Right lobe of liver (tissue), 4 donors: ENCODE measurements around the gene ANKS1B.
"Not testable (repeated sequence)": the region's sequence is repeated elsewhere in the genome, so short reads cannot be mapped to it uniquely, and the experiment has no call there.

Experiments
- POLR2A ChIP-seq: fragments of 450-650 bp; IDR thresholded peaks from one replicate; pipeline ENCODE4 v1.6.1; 2017; ENCODE audit warnings: antibody characterized with exemption, mild to moderate bottlenecking
- TF ChIP-seq, protein P1 (sequence below), 4 donors: fragments of 200-600 bp in 3 of 4; fragments of 450-650 bp in 1 of 4; IDR thresholded peaks; one replicate each; pipeline versions ENCODE4 v1.5.1 to v1.8.0; 2016 to 2022; ENCODE audit warnings: antibody characterized with exemption in 4 of 4, mild to moderate bottlenecking in 2 of 4
- donor health status: DM: no; HTN: no; CAD: no.
- donor health status: DM: no; HTN: no; CAD: no.
- donor health status: DM: no; HTN: yes; CAD: no.

- TF ChIP-seq POLR2A = not testable (repeated sequence)
- TF ChIP-seq, protein P1, sequence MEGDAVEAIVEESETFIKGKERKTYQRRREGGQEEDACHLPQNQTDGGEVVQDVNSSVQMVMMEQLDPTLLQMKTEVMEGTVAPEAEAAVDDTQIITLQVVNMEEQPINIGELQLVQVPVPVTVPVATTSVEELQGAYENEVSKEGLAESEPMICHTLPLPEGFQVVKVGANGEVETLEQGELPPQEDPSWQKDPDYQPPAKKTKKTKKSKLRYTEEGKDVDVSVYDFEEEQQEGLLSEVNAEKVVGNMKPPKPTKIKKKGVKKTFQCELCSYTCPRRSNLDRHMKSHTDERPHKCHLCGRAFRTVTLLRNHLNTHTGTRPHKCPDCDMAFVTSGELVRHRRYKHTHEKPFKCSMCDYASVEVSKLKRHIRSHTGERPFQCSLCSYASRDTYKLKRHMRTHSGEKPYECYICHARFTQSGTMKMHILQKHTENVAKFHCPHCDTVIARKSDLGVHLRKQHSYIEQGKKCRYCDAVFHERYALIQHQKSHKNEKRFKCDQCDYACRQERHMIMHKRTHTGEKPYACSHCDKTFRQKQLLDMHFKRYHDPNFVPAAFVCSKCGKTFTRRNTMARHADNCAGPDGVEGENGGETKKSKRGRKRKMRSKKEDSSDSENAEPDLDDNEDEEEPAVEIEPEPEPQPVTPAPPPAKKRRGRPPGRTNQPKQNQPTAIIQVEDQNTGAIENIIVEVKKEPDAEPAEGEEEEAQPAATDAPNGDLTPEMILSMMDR (IDR thresholded peaks at IDR 0.05) = not testable (repeated sequence)
These were observed 31.6 kb upstream of the ANKS1B start for GRCh38 chr12:100016304-100016703.
